Adrenal gland (tissue), 12 donors: ENCODE measurements around the gene KIAA0753. TPM values are rescaled to one million over a fixed set of nuclear protein-coding genes. Genes with fewer than 3 reads are reported as not detected.

ENCODE experiments used
- DNase-seq, 7 donors: peaks; one replicate each; pipeline ENCODE4 v3.0.0-alpha.2; 2019 to 2020
- H3K27ac ChIP-seq, 5 donors: fragments of 200-600 bp; sonication (generic) in 4 of 5; 1 replicate in 3 of 5; 2 replicates in 2 of 5; pipeline versions ENCODE4 v1.5.1 to v1.8.0; 2016 to 2020; ENCODE audit warnings: mild to moderate bottlenecking in 1 of 5
- H3K27me3 ChIP-seq: fragments of 200-600 bp; 2 replicates; pipeline ENCODE4 v1.8.0; 2021
- H3K36me3 ChIP-seq, 2 donors: fragments of 200-600 bp; replicated peaks in 1 of 2; 1 replicate in 1 of 2; 2 replicates in 1 of 2; pipeline versions ENCODE4 v1.5.1 to v1.8.0; 2018 to 2022
- H3K4me1 ChIP-seq, 2 donors: fragments of 200-600 bp; replicated peaks in 1 of 2; 1 replicate in 1 of 2; 2 replicates in 1 of 2; pipeline versions ENCODE4 v1.5.1 to v1.8.0; 2018 to 2021
- H3K4me3 ChIP-seq, 4 donors: fragments of 200-600 bp; sonication (generic) in 3 of 4; one replicate each; pipeline ENCODE4 v1.5.1; 2016 to 2018
- H3K9me3 ChIP-seq, 3 donors: fragments of 200-600 bp; sonication (generic) in 1 of 3; replicated peaks in 1 of 3; 1 replicate in 2 of 3; 2 replicates in 1 of 3; pipeline versions ENCODE4 v1.5.1 to v1.8.0; 2016 to 2021
- POLR2A ChIP-seq, 2 donors: fragments of 450-650 bp; IDR thresholded peaks; one replicate each; pipeline ENCODE4 v1.6.1; 2017; ENCODE audit warnings: antibody characterized with exemption in 2 of 2, mild to moderate bottlenecking in 2 of 2, moderate library complexity in 1 of 2
- WGBS, 4 donors: extraction: QIAGEN DNeasy Blood & Tissue Kit in 2 of 4; methylation state at CpG; one replicate each; pipeline versions ENCODE4 v1.1.5 to v1.1.7; 2013 to 2017; 5-methylcytosine and 5-hydroxymethylcytosine counted together
- intact Hi-C, 2 donors: fragments of 100-400 bp; cut with DNase I; formaldehyde crosslinking; loops; one replicate each; pipeline versions ENCODE4 v1.14.1 to v1.15.0; 2022 to 2023
- microRNA-seq, 3 donors: library from miRNA; unstranded; fragments of <30 nt; microRNA quantifications; one replicate each; pipeline ENCODE4, GENCODE V29; 2017 to 2020
- polyA plus RNA-seq, 3 donors: library from polyadenylated mRNA; stranded (reverse); fragments of 200-250 nt in 2 of 3; fragments of 350-450 nt in 1 of 3; fragmentation: Illumina TruSeq in 1 of 3; extraction: RNeasy Lipid Tissue Mini Kit (QIAGEN cat#74804) in 1 of 3; gene quantifications; one replicate each; pipeline ENCODE4 v1.2.3, GENCODE V29; 2013 to 2014
- small RNA-seq, 2 donors: library from RNA; depleted of rRNA; stranded (forward); fragments of <200 nt; gene quantifications; one replicate each; pipeline ENCODE3, GENCODE V24; 2016
- total RNA-seq, 9 donors: library from RNA; depleted of rRNA in 4 of 9; stranded (reverse); fragments of >200 nt in 4 of 9; fragments of 120-200 nt in 1 of 9; fragmentation: NEBNext Ultra II Directional in 1 of 9; extraction: Animal tissue kit (Norgen Biotek cat#: 25700) in 1 of 9; gene quantifications; one replicate each; pipeline versions ENCODE4 v1.1.0 to v1.2.4, GENCODE V29; 2013 to 2023
- TF ChIP-seq, protein P1 (sequence below), 6 experiments: fragments of 450-650 bp in 4 of 6; fragments of 200-600 bp in 2 of 6; sonication (generic) in 1 of 6; IDR thresholded peaks; 1 replicate in 5 of 6; 2 replicates in 1 of 6; pipeline versions ENCODE4 v1.5.1 to v1.8.0; 2016 to 2021; ENCODE audit warnings: antibody characterized with exemption in 6 of 6, mild to moderate bottlenecking in 2 of 6, moderate library complexity in 1 of 6
- donor health status: healthy with polysubstance abuse.
- donor health status: Bipolar disorder and iron deficiency.
- donor health status: DM: yes; HTN: yes; CAD: no.
- donor health status: DM: no; HTN: no; CAD: no.
- donor health status: DM: no; HTN: no; CAD: no.
- donor health status: DM: yes; HTN: yes; CAD: no.

Gene KIAA0753
- total and polyA plus RNA-seq, 12 donors = 5.1 to 21.8 (median 13.1) TPM

DNA sequence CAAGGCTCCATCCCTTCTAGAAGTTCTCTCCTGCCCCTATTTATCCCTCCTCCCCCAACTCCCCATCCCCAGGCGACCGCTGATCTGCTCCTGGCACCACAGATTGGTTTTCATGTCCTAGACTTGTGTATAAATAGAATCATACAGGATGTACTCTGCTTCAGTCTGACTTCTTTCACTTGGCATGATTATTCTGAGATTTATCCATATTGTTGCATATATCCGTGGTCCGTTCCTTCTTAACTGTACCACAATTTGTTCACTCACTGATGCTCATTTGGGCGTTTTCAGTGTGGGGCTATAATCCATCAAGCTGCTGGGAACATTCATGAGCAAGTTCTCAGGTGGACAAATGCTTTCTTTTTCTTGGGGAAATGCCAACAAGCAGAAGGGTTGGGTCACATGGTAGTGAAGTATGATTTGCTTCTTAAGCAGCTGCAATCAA, 108.0 kb downstream of the KIAA0753 start:
- intact Hi-C loops = no loop called here
- H3K4me3 ChIP-seq = no peak overlapping the region
- no peaks in the 10 kb centered on the region for H3K36me3 ChIP-seq
- 72 to 86% (median 81%) methylated on average over 5 of the region's 5 CpGs for WGBS, 4 donors
- no peaks in the 10 kb centered on the region for H3K4me1 ChIP-seq
- no peaks in the 10 kb centered on the region for H3K27me3 ChIP-seq
- no peak overlapping the region for H3K27ac ChIP-seq
- TF ChIP-seq POLR2A (IDR thresholded peaks at IDR 0.05) = no peak
- TF ChIP-seq, protein P1, sequence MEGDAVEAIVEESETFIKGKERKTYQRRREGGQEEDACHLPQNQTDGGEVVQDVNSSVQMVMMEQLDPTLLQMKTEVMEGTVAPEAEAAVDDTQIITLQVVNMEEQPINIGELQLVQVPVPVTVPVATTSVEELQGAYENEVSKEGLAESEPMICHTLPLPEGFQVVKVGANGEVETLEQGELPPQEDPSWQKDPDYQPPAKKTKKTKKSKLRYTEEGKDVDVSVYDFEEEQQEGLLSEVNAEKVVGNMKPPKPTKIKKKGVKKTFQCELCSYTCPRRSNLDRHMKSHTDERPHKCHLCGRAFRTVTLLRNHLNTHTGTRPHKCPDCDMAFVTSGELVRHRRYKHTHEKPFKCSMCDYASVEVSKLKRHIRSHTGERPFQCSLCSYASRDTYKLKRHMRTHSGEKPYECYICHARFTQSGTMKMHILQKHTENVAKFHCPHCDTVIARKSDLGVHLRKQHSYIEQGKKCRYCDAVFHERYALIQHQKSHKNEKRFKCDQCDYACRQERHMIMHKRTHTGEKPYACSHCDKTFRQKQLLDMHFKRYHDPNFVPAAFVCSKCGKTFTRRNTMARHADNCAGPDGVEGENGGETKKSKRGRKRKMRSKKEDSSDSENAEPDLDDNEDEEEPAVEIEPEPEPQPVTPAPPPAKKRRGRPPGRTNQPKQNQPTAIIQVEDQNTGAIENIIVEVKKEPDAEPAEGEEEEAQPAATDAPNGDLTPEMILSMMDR (IDR thresholded peaks at IDR 0.05) = no peak
- H3K9me3 ChIP-seq = no peaks in the 10 kb centered on the region
- no peak for DNase-seq

DNA sequence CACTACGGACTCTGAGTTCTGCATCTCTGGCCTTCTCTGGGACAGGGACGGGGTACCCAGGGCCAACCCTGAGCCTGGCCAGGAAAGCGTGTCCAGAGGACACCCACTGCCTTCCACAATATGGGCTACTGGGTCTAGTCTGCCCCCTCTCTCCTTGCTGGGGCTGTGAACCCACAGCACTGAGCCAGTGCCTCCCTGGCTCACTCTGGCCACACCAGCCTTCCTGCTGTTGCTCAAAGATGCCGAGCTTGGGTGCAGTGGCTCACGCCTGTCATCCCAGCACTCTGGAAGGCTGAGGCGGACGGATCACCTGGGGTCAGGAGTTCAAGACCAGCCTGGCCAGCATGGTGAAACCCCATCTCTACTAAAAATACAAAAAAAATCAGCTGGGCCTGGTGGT, 108.9 kb downstream of the KIAA0753 start:
- WGBS, 4 donors = 74 to 94% (median 81%) methylated on average over 5 to 7 of the region's 7 CpGs

DNA sequence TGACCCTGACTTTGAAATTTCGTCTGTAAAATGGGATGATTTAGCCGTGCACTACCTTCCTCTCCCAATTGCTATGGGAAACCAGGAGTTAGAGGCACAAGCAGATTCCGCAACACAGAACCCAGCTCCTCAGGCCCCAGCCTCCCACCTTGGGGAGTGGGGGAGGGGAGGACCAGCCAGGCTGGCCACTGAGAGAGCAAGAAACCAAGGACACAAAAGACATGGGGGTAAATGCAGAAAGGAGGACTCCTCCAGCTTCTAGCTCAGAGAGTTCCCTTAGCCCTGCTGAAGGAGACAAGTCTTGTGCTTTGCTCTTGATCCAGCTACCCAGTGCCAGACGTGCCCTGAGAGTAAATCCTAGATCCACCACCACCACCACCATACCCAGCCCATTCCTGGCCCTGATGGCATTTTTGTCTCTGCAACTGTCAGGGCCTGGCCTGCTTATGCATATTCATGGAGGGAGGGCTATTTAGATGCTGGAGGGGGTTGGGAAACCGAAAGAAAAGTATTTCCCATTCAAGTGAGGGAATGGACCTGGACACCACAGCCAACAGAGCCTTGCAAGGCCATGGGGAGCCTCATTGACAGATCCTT, 110.1 kb downstream of the KIAA0753 start:
- no peak overlapping the region for H3K4me3 ChIP-seq
- no peak for DNase-seq
- H3K9me3 ChIP-seq = no peaks in the 10 kb centered on the region
- H3K4me1 ChIP-seq = no peaks in the 10 kb centered on the region
- intact Hi-C loops = no loop called here
- no peaks in the 10 kb centered on the region for H3K27me3 ChIP-seq
- no peak overlapping the region for H3K27ac ChIP-seq
- TF ChIP-seq, protein P1 (IDR thresholded peaks at IDR 0.05) = no peak
- TF ChIP-seq POLR2A (IDR thresholded peaks at IDR 0.05) = no peak
- WGBS, 4 donors = 76 to 89% (median 85%) methylated on average over 5 of the region's 5 CpGs
- no peaks in the 10 kb centered on the region for H3K36me3 ChIP-seq

More for the DNA sequence above, 108.9 kb downstream of the KIAA0753 start:
- no peak for TF ChIP-seq POLR2A (IDR thresholded peaks at IDR 0.05)
- TF ChIP-seq, protein P1 (IDR thresholded peaks at IDR 0.05) = no peak
- intact Hi-C loops = no loop called here
- Histone ChIP-seq H3K9me3 (no peaks in the 10 kb centered on the region), H3K4me1 (no peaks in the 10 kb centered on the region), H3K36me3 (no peaks in the 10 kb centered on the region), H3K4me3 (no peak overlapping the region), H3K27ac (no peak overlapping the region), H3K27me3 (no peaks in the 10 kb centered on the region)
- no peak for DNase-seq

DNA sequence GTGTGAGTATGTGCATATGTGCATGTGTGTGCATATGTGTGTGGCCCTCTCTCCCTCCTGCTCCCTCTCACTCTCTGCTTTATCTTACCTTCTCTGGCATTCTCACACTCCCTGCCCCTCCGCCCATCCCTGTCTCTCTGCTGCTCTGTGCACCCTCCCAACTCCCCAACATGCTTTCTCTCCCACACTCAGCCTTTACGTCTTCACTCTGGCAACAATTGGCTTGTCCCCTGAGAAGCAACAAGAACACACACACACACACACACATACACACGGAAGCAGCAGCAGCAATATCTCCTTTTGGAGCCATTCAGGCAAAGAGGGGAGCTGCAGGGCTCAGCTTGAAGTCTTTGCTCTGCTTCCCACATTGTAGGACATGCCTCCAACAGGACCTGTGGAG, 112.0 kb downstream of the KIAA0753 start:
- intact Hi-C loops = no loop called here
- no peaks in the 10 kb centered on the region for H3K4me1 ChIP-seq
- no peak overlapping the region for H3K4me3 ChIP-seq
- WGBS, 4 donors = 78 to 90% (median 88%) methylated on average over 3 of the region's 3 CpGs
- H3K9me3 ChIP-seq = no peaks in the 10 kb centered on the region
- DNase-seq = no peak
- no peak overlapping the region for H3K27ac ChIP-seq
- no peak for TF ChIP-seq POLR2A (IDR thresholded peaks at IDR 0.05)
- TF ChIP-seq, protein P1 (IDR thresholded peaks at IDR 0.05) = no peak
- H3K36me3 ChIP-seq = no peaks in the 10 kb centered on the region
- H3K27me3 ChIP-seq = no peaks in the 10 kb centered on the region

Small RNA genes lying within 50 kb of the gene (microRNA-seq; reads per million reads assigned to microRNA genes)
- gene MIR4520-1 (0 reads per million in 3 donors), gene MIR4520-2 (0 reads per million in 3 donors)

Small RNA genes lying within 50 kb of the gene (small RNA-seq; reads per million reads assigned to genes)
- 0 reads per million in 2 donors for gene MIR4520-1
- gene RNA5SP435 = 0.67 to 1.7 reads per million in 2 donors

Other genes starting within 250 kb of the KIAA0753 start
- gene AIPL1, start 205.6 kb downstream of the KIAA0753 start, total RNA-seq = not detected
- gene AIPL1, start 205.6 kb downstream of the KIAA0753 start, polyA plus RNA-seq = not detected
- gene PIMREG, start 196.3 kb downstream of the KIAA0753 start, total RNA-seq = 1 to 10 TPM; 1.0 to 8.4 (median 5.4) TPM
- 1 to 10 TPM in 1 of 3 donors, under 1 TPM in 2; 0.72 to 1.6 (median 0.98) TPM for gene PIMREG, start 196.3 kb downstream of the KIAA0753 start, polyA plus RNA-seq
- gene PITPNM3, start 84.2 kb downstream of the KIAA0753 start, total RNA-seq = 1 to 10 TPM; 1.4 to 9.8 (median 6.9) TPM
- gene PITPNM3, start 84.2 kb downstream of the KIAA0753 start, polyA plus RNA-seq = 1 to 10 TPM; 1.1 to 9.3 (median 2.8) TPM
- gene TXNDC17, start 349 bp upstream of the KIAA0753 start, total RNA-seq = 100 to 1,000 TPM in 6 of 9 donors, 10 to 100 TPM in 3; 64.6 to 224 (median 142) TPM
- 100 to 1,000 TPM; 114 to 223 (median 122) TPM for gene TXNDC17, start 349 bp upstream of the KIAA0753 start, polyA plus RNA-seq
- 10 to 100 TPM in 7 of 9 donors, 1 to 10 TPM in 2; 8.0 to 69.1 (median 24.9) TPM for gene MED31, start 10.9 kb upstream of the KIAA0753 start, total RNA-seq
- 10 to 100 TPM; 17.5 to 57.3 (median 19.0) TPM for gene MED31, start 10.9 kb upstream of the KIAA0753 start, polyA plus RNA-seq
- gene C17orf100, start 11.1 kb upstream of the KIAA0753 start, total RNA-seq = 1 to 10 TPM in 7 of 9 donors, under 1 TPM in 2; 0.87 to 2.8 (median 2.1) TPM
- gene C17orf100, start 11.1 kb upstream of the KIAA0753 start, polyA plus RNA-seq = 1 to 10 TPM; 1.7 to 3.6 (median 2.9) TPM
- 1 to 10 TPM in 7 of 9 donors, not detected in 2; 1.6 to 7.2 (median 5.3) TPM for gene SLC13A5, start 72.7 kb upstream of the KIAA0753 start, total RNA-seq
- 1 to 10 TPM in 2 of 3 donors, under 1 TPM in 1; 0.97 to 2.9 (median 2.3) TPM for gene SLC13A5, start 72.7 kb upstream of the KIAA0753 start, polyA plus RNA-seq
- 10 to 100 TPM; 12.7 to 45.4 (median 18.3) TPM for gene XAF1, start 115.3 kb upstream of the KIAA0753 start, total RNA-seq
- gene XAF1, start 115.3 kb upstream of the KIAA0753 start, polyA plus RNA-seq = 10 to 100 TPM; 22.3 to 73.4 (median 30.1) TPM
- under 1 TPM in 3 of 9 donors, not detected in 6; 0.14 to 0.35 (median 0.19) TPM for gene FBXO39, start 135.5 kb upstream of the KIAA0753 start, total RNA-seq
- gene FBXO39, start 135.5 kb upstream of the KIAA0753 start, polyA plus RNA-seq = under 1 TPM in 1 of 3 donors, not detected in 2; 0.48 TPM
- gene TEKT1, start 191.0 kb upstream of the KIAA0753 start, total RNA-seq = under 1 TPM in 3 of 9 donors, not detected in 6; 0.06 to 0.18 (median 0.14) TPM
- gene TEKT1, start 191.0 kb upstream of the KIAA0753 start, polyA plus RNA-seq = under 1 TPM in 1 of 3 donors, not detected in 2; 0.55 TPM